Esophagus muscularis mucosa (tissue), 2 donors: ENCODE results near the gene PAM.
"Not testable (repeated sequence)": the region's sequence is repeated elsewhere in the genome, so short reads cannot be mapped to it uniquely, and the experiment has no call there.

Experiments
- EP300 ChIP-seq: sonication (generic); formaldehyde crosslinking; IDR thresholded peaks from one replicate; pipeline ENCODE4 v1.6.1; 2017; ENCODE audit warnings: antibody characterized with exemption
- POLR2A ChIP-seq: fragments of 450-650 bp; IDR thresholded peaks from one replicate; pipeline ENCODE4 v1.6.1; 2017; ENCODE audit warnings: antibody characterized with exemption, moderate library complexity, mild to moderate bottlenecking, low read depth

DNA sequence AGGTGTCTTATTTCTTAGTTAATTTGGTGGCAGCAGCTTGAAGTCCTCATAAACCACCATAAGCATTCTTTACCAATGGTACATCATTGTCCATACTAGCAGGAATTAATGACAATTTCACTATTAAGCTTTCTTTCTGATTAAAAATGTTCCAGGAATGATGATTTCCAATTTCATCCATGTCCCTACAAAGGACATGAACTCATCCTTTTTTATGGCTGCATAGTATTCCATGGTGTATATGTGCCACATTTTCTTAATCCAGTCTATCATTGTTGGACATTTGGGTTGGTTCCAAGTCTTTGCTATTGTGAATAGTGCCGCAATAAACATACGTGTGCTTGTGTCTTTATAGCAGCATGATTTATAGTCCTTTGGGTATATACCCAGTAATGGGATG is 152.0 kb downstream of the PAM start:
- TF ChIP-seq EP300, POLR2A: not testable (repeated sequence)
